ENCODE measurements around the gene CDH5. TPM values are rescaled to one million over a fixed set of nuclear protein-coding genes. Genes with fewer than 3 reads are reported as not detected.

Gene CDH5
- polyA plus RNA-seq, 1 donor (not counting 4 experiments of a cell fraction or from before 2014, with no cell fraction given): 0.05 TPM

- dilution Hi-C loops (cut with MboI; ENCODE audit: extremely low pct_ligation_motif_present, low sequenced_read_pairs): no loop called here
- H3K9ac ChIP-seq (ENCODE audit: control insufficient read depth, extremely low read depth, insufficient read depth, low read length): no peak overlapping the region
Measured at GRCh38 chr16:66386629-66387622, 20.4 kb downstream of the CDH5 start.

GRCh38 chr16:66387817-66388332, 21.4 kb downstream of the CDH5 start:
- no peaks in the 10 kb centered on the region for H3K9me3 ChIP-seq (ENCODE audit: control insufficient read depth, low read depth, low read length)
- no peaks in the 10 kb centered on the region for H3K79me2 ChIP-seq (ENCODE audit: control insufficient read depth, insufficient read depth, low read length)
- no peak overlapping the region for H3K4me3 ChIP-seq (ENCODE audit: control insufficient read depth in 2 of 3, extremely low read depth in 1 of 3, insufficient read depth in 2 of 3, low read depth in 1 of 3, low read length in 3 of 3)
- DNase-seq (ENCODE audit: low read depth, low spot score): no peak
- H3K4me2 ChIP-seq (ENCODE audit: control insufficient read depth, extremely low read depth, insufficient read depth, low read depth, low read length): no peak overlapping the region
- peaks cover 10% of the 10 kb centered on the region for H3K4me1 ChIP-seq (ENCODE audit: control insufficient read depth, extremely low read depth, insufficient read depth, low read length)
- no peak for TF ChIP-seq CTCF (optimal IDR thresholded peaks at IDR 0.05 in 1 of 3, IDR thresholded peaks at IDR 0.05 in 1 of 3, conservative IDR thresholded peaks at IDR 0.05 in 1 of 3; ENCODE audit: extremely low read depth in 1 of 3, insufficient read depth in 2 of 3, low read length in 3 of 3)
- TF ChIP-seq EZH2 (IDR thresholded peaks at IDR 0.05; ENCODE audit: low read length): no peak
- no peaks in the 10 kb centered on the region for H3K9me1 ChIP-seq (ENCODE audit: control insufficient read depth, extremely low read depth, insufficient read depth, low read length)
- no peak overlapping the region for H3K27ac ChIP-seq (ENCODE audit: control insufficient read depth, insufficient read depth, low read length)
- no peak overlapping the region for H3K9ac ChIP-seq (ENCODE audit: control insufficient read depth, extremely low read depth, insufficient read depth, low read length)
- no peak overlapping the region for H2AFZ ChIP-seq (ENCODE audit: control insufficient read depth, low read length)
- no peaks in the 10 kb centered on the region for H3K36me3 ChIP-seq (ENCODE audit: control insufficient read depth in 2 of 2, extremely low read depth in 1 of 2, insufficient read depth in 2 of 2, low read length in 2 of 2)
- dilution Hi-C loops (cut with MboI; ENCODE audit: extremely low pct_ligation_motif_present, low sequenced_read_pairs): no loop called here
- FAIRE-seq: no peak
- no peaks in the 10 kb centered on the region for H3K27me3 ChIP-seq (ENCODE audit: control insufficient read depth, extremely low read depth, insufficient read depth, low read length)
- H4K20me1 ChIP-seq (ENCODE audit: control insufficient read depth, extremely low read depth, insufficient read depth, low read length): no peaks in the 10 kb centered on the region

More at GRCh38 chr16:66386629-66387622, 20.4 kb downstream of the CDH5 start:
- no peak for FAIRE-seq
- no peaks in the 10 kb centered on the region for H3K9me1 ChIP-seq (ENCODE audit: control insufficient read depth, extremely low read depth, insufficient read depth, low read length)
- H3K79me2 ChIP-seq (ENCODE audit: control insufficient read depth, insufficient read depth, low read length): no peaks in the 10 kb centered on the region
- no peak for TF ChIP-seq EZH2 (IDR thresholded peaks at IDR 0.05; ENCODE audit: low read length)
- no peak for TF ChIP-seq CTCF (optimal IDR thresholded peaks at IDR 0.05 in 1 of 3, IDR thresholded peaks at IDR 0.05 in 1 of 3, conservative IDR thresholded peaks at IDR 0.05 in 1 of 3; ENCODE audit: extremely low read depth in 1 of 3, insufficient read depth in 2 of 3, low read length in 3 of 3)
- no peak overlapping the region for H2AFZ ChIP-seq (ENCODE audit: control insufficient read depth, low read length)
- H3K4me2 ChIP-seq (ENCODE audit: control insufficient read depth, extremely low read depth, insufficient read depth, low read depth, low read length): no peak overlapping the region
- no peaks in the 10 kb centered on the region for H4K20me1 ChIP-seq (ENCODE audit: control insufficient read depth, extremely low read depth, insufficient read depth, low read length)
- H3K4me3 ChIP-seq (ENCODE audit: control insufficient read depth in 2 of 3, extremely low read depth in 1 of 3, insufficient read depth in 2 of 3, low read depth in 1 of 3, low read length in 3 of 3): no peak overlapping the region
- H3K36me3 ChIP-seq (ENCODE audit: control insufficient read depth in 2 of 2, extremely low read depth in 1 of 2, insufficient read depth in 2 of 2, low read length in 2 of 2): no peaks in the 10 kb centered on the region
- peaks cover 20% of the 10 kb centered on the region for H3K4me1 ChIP-seq (ENCODE audit: control insufficient read depth, extremely low read depth, insufficient read depth, low read length)
- H3K27ac ChIP-seq (ENCODE audit: control insufficient read depth, insufficient read depth, low read length): no peak overlapping the region
- no peaks in the 10 kb centered on the region for H3K27me3 ChIP-seq (ENCODE audit: control insufficient read depth, extremely low read depth, insufficient read depth, low read length)
- no peaks in the 10 kb centered on the region for H3K9me3 ChIP-seq (ENCODE audit: control insufficient read depth, low read depth, low read length)
- no peak for DNase-seq (ENCODE audit: low read depth, low spot score)

Data from keratinocyte (primary cell).